NCI-H446 (cell line): ENCODE measurements around the gene SEMA6B.
"Not testable (repeated sequence)": the region's sequence is repeated elsewhere in the genome, so short reads cannot be mapped to it uniquely, and the experiment has no call there.

ENCODE experiments used
- DNase-seq, 2 experiments: peaks; one replicate each; lab custom pipeline; 2025; lab: John Stamatoyannopoulos, UW

Gene SEMA6B

GRCh38 chr19:4559569-4559968, at the start of gene SEMA6B:
SEMA6B (minus strand) TSS chr19:4559684; CDS start chr19:4558457, 1,227 bp downstream.
- no peak for DNase-seq

GRCh38 chr19:4606921-4607678, 47.6 kb upstream of the SEMA6B start:
- peak; percentile 55 to 77 for DNase-seq

- no peak for DNase-seq
These were observed 46.7 kb upstream of the SEMA6B start for GRCh38 chr19:4606181-4606580.

GRCh38 chr19:4604912-4605311, 45.4 kb upstream of the SEMA6B start:
- DNase-seq: no peak

- no peak for DNase-seq
These were observed 43.4 kb upstream of the SEMA6B start for GRCh38 chr19:4602915-4603314.

- no peak for DNase-seq
These were observed 42.8 kb upstream of the SEMA6B start for GRCh38 chr19:4602173-4602788.

GRCh38 chr19:4600893-4601292, 41.4 kb upstream of the SEMA6B start:
- no peak for DNase-seq

GRCh38 chr19:4600082-4600481, 40.6 kb upstream of the SEMA6B start:
- DNase-seq: no peak

GRCh38 chr19:4598712-4599111, 39.2 kb upstream of the SEMA6B start:
- no peak for DNase-seq

GRCh38 chr19:4597975-4598671, 38.6 kb upstream of the SEMA6B start:
- peak in 1 of 2 experiments; percentile 42 for DNase-seq

- no peak for DNase-seq
These were observed 37.9 kb upstream of the SEMA6B start for GRCh38 chr19:4597278-4597974.

GRCh38 chr19:4596033-4596904, 36.8 kb upstream of the SEMA6B start:
- DNase-seq: peak in 1 of 2 experiments; percentile 34

- DNase-seq: not testable (repeated sequence)
These were observed 35.7 kb upstream of the SEMA6B start for GRCh38 chr19:4595158-4595557.

- no peak for DNase-seq
These were observed 34.7 kb upstream of the SEMA6B start for GRCh38 chr19:4594201-4594600.

- no peak for DNase-seq
These were observed 33.9 kb upstream of the SEMA6B start for GRCh38 chr19:4593409-4593851.

- no peak for DNase-seq
These were observed 33.0 kb upstream of the SEMA6B start for GRCh38 chr19:4592445-4592844.

GRCh38 chr19:4591320-4591719, 31.8 kb upstream of the SEMA6B start:
- no peak for DNase-seq

GRCh38 chr19:4590559-4590958, 31.1 kb upstream of the SEMA6B start:
- no peak for DNase-seq

- DNase-seq: no peak
These were observed 30.3 kb upstream of the SEMA6B start for GRCh38 chr19:4589579-4590410.

GRCh38 chr19:4588291-4588761, 28.8 kb upstream of the SEMA6B start:
- no peak for DNase-seq
